ENCODE data around the gene PPP4C.

DNA sequence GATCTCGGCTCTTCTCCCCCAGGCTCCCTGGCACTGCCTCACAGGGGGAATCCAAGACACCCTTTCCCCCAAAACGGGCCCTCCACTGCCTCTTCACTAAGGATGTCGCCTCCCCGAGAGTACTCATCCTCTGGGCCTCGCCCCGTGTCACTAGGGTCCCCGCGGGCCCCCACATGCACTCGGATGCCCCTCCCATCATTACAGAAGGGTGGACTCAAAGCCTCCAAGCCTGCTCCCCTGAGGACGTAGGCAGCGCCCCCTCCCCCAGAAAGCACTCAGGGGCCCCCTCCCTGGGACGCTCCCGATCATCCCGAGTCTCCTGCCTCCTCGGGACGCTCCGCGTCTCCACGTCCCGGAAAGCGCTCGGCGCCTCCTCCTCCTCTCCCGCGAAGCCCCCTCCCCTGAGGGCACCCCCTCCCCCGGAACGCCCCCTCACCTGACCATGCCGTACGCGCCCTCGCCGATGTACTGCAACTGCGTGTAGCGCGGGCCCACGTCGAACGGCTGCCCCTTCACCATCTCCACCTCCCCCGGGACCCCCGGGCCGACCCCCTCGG is 46.9 kb downstream of the PPP4C start:
- TF ChIP-seq, protein P1, sequence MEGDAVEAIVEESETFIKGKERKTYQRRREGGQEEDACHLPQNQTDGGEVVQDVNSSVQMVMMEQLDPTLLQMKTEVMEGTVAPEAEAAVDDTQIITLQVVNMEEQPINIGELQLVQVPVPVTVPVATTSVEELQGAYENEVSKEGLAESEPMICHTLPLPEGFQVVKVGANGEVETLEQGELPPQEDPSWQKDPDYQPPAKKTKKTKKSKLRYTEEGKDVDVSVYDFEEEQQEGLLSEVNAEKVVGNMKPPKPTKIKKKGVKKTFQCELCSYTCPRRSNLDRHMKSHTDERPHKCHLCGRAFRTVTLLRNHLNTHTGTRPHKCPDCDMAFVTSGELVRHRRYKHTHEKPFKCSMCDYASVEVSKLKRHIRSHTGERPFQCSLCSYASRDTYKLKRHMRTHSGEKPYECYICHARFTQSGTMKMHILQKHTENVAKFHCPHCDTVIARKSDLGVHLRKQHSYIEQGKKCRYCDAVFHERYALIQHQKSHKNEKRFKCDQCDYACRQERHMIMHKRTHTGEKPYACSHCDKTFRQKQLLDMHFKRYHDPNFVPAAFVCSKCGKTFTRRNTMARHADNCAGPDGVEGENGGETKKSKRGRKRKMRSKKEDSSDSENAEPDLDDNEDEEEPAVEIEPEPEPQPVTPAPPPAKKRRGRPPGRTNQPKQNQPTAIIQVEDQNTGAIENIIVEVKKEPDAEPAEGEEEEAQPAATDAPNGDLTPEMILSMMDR (IDR thresholded peaks at IDR 0.05) = no peak
- TF ChIP-seq POLR2A (IDR thresholded peaks at IDR 0.05) = no peak
